Kidney (tissue), 14 donors: ENCODE data around the gene PPP5C. TPM values are rescaled to one million over a fixed set of nuclear protein-coding genes. Genes with fewer than 3 reads are reported as not detected.

Source experiments
- DNase-seq, 5 donors: peaks; one replicate each; pipeline ENCODE4 v3.0.0-alpha.2; 2013 to 2020
- FAIRE-seq: peaks from 2 replicates; lab custom pipeline; 2012; peaks lifted over from hg19 to GRCh38; lab: Jason Lieb, UNC
- H3K27ac ChIP-seq, 2 donors: one replicate each; pipeline ENCODE4 v1.7.0; 2013; ENCODE audit warnings: low read depth in 2 of 2, low read length in 2 of 2, inconsistent platforms in 1 of 2
- H3K27me3 ChIP-seq: one replicate; pipeline ENCODE4 v1.7.1; 2013; ENCODE audit warnings: low read length, inconsistent platforms; ENCODE audit not compliant: control insufficient read depth, insufficient read depth
- H3K36me3 ChIP-seq, 3 donors: one replicate each; pipeline versions ENCODE4 v1.7.0 to v1.7.1; 2013; ENCODE audit warnings: low read length in 3 of 3, control low read depth in 1 of 3, inconsistent platforms in 1 of 3; ENCODE audit not compliant: insufficient read depth in 3 of 3, control insufficient read depth in 2 of 3
- H3K4me1 ChIP-seq, 3 donors: one replicate each; pipeline versions ENCODE4 v1.7.0 to v1.7.1; 2013; ENCODE audit warnings: low read length in 3 of 3, inconsistent platforms in 1 of 3, low read depth in 1 of 3; ENCODE audit not compliant: control insufficient read depth in 2 of 3, insufficient read depth in 2 of 3
- H3K4me3 ChIP-seq, 3 donors: one replicate each; pipeline versions ENCODE4 v1.7.0 to v1.8.1; 2013; ENCODE audit warnings: low read length in 3 of 3, control low read depth in 1 of 3, inconsistent platforms in 1 of 3
- H3K9ac ChIP-seq, 3 donors: one replicate each; pipeline versions ENCODE4 v1.7.0 to v1.7.1; 2013; ENCODE audit warnings: low read length in 3 of 3, control low read depth in 1 of 3, inconsistent platforms in 1 of 3
- H3K9me3 ChIP-seq, 3 donors: one replicate each; pipeline versions ENCODE4 v1.7.0 to v1.7.1; 2013; ENCODE audit warnings: low read length in 3 of 3, control low read depth in 1 of 3, inconsistent platforms in 1 of 3; ENCODE audit not compliant: control insufficient read depth in 2 of 3, insufficient read depth in 1 of 3
- intact Hi-C: fragments of 100-400 bp; cut with DNase I; formaldehyde crosslinking; loops from one replicate; pipeline ENCODE4 v1.11.1; 2022
- polyA plus RNA-seq: library from polyadenylated mRNA; stranded (reverse); fragments of 350-450 nt; fragmentation: Illumina TruSeq; extraction: RNeasy Lipid Tissue Mini Kit (QIAGEN cat#74804); gene quantifications from one replicate; pipeline ENCODE4 v1.2.3, GENCODE V29; 2014; ENCODE audit warnings: low read depth, low replicate concordance; ENCODE audit not compliant: insufficient read depth
- total RNA-seq: library from RNA; stranded (reverse); fragmentation: NEBNext Ultra II Directional; extraction: Animal tissue kit (Norgen Biotek cat#: 25700); gene quantifications from one replicate; pipeline ENCODE4 v1.2.1, GENCODE V29; 2021
- TF ChIP-seq, protein P1 (sequence below): IDR thresholded peaks from 3 replicates; pipeline ENCODE4 v1.5.1; 2012; ENCODE audit warnings: mild to moderate bottlenecking, moderate library complexity, borderline replicate concordance; ENCODE audit not compliant: insufficient read depth; ENCODE audit errors: extremely low read depth
- donor health status: control.
- donor health status: control.
- donor health status: control.
- donor health status: control.
- donor health status: control.
- donor health status: DM: yes; HTN: yes; CAD: no.
- donor health status: Normal renal cell carcinoma (clear cell type).

Gene PPP5C
- total and polyA plus RNA-seq, 2 donors from 2014 or later: 54.3 to 63.7 TPM

DNA sequence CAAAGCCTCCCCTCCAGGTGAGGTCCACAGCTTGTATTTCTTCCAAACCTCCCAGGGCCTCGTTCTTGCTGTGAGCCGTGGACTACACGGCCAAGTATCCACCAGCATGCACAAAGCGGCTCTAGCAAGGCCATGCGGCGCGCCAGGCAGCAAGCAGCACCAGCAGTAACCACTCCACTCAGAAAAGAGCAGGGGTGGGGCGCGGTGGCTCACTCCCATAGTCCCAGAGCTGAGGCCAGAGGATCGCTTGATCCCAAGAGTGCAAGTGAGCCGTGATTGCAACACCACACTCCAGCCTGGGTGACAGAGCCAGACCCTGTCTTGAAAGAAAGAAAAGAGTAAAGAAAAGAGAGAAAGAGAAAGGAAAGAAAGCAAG, 61.8 kb downstream of the PPP5C start:
- Histone ChIP-seq H3K9me3 (no peaks in the 10 kb centered on the region), H3K4me3 (peak overlapping the region in 1 of 3 donors; percentile 2), H3K27me3 (no peaks in the 10 kb centered on the region), H3K36me3 (no peaks in the 10 kb centered on the region), H3K9ac (peak overlapping the region in 1 of 3 donors; percentile 16), H3K27ac (peak overlapping the region; percentile 20 to 55), H3K4me1 (peaks cover 0 to 26% (median 5%) of the 10 kb centered on the region in 3 donors)
- intact Hi-C loops: no loop called here
- TF ChIP-seq, protein P1, sequence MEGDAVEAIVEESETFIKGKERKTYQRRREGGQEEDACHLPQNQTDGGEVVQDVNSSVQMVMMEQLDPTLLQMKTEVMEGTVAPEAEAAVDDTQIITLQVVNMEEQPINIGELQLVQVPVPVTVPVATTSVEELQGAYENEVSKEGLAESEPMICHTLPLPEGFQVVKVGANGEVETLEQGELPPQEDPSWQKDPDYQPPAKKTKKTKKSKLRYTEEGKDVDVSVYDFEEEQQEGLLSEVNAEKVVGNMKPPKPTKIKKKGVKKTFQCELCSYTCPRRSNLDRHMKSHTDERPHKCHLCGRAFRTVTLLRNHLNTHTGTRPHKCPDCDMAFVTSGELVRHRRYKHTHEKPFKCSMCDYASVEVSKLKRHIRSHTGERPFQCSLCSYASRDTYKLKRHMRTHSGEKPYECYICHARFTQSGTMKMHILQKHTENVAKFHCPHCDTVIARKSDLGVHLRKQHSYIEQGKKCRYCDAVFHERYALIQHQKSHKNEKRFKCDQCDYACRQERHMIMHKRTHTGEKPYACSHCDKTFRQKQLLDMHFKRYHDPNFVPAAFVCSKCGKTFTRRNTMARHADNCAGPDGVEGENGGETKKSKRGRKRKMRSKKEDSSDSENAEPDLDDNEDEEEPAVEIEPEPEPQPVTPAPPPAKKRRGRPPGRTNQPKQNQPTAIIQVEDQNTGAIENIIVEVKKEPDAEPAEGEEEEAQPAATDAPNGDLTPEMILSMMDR: no peak
- FAIRE-seq: no peak
- DNase-seq: peak in 4 of 5 donors; percentile 63 to 93 (median 81)

- no peak overlapping the region for H3K9ac ChIP-seq
- no peak overlapping the region for H3K27ac ChIP-seq
- H3K27me3 ChIP-seq: no peaks in the 10 kb centered on the region
- H3K4me3 ChIP-seq: no peak overlapping the region
- TF ChIP-seq, protein P1: no peak
- H3K9me3 ChIP-seq: no peaks in the 10 kb centered on the region
- intact Hi-C loops: no loop called here
- no peaks in the 10 kb centered on the region for H3K36me3 ChIP-seq
- FAIRE-seq (no peak), DNase-seq (peak in 1 of 5 donors; percentile 3)
- peaks cover 0 to 23% (median 5%) of the 10 kb centered on the region in 3 donors for H3K4me1 ChIP-seq
Measured at GRCh38 chr19:46409191-46409590, 62.3 kb downstream of the PPP5C start.

DNA sequence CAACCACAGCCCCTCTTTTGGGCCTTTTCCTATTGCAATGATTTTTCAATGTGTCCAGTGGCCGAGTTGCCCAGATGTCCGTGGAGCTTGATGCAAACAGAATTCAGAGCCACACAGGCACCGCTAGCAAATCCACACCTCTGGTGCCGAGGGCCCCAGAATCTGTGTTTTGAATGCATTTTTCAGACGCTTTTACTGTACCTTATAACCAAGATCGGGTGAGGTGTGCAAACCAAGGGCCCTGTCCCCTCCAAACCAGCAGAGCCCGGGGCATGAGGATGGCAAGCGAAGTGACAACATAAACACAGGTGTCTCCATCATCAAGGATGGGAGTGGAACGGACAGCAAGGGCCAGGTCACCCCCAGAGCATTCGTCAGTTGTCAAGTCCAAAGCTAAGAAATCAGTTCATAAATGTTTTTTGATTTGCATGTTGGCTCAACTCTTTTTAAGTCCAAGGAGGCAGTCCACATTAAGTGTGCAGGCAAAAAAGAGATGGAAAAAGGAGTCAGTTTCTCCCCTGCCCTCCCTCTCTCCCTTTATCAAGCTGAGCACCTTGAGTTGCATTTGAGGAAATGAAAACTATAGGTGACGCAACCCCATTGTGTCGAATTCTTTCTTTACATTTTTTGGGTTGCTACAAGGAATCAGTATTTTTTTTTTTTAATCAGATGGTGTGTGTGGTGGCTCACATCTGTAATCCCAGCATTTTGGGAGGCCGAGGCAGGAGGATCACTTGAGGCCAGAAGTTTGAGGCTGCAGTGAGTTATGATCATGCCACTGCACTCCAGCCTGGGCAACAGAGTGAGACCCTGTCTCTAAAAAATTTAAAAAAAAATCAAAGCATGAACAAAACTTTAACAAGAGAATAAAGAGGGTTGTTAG, 63.6 kb downstream of the PPP5C start:
- no peaks in the 10 kb centered on the region for H3K27me3 ChIP-seq
- DNase-seq (peak in 1 of 5 donors; percentile 32), FAIRE-seq (no peak)
- H3K9me3 ChIP-seq: no peaks in the 10 kb centered on the region
- intact Hi-C loops: no loop called here
- H3K27ac ChIP-seq: no peak overlapping the region
- TF ChIP-seq, protein P1: no peak
- H3K36me3 ChIP-seq: no peaks in the 10 kb centered on the region
- no peak overlapping the region for H3K9ac ChIP-seq
- H3K4me1 ChIP-seq: peaks cover 0 to 18% (median 5%) of the 10 kb centered on the region in 3 donors
- H3K4me3 ChIP-seq: peak overlapping the region in 2 of 3 donors; percentile 82
